HEK293 (cell line): ENCODE data around the gene CMIP.

ENCODE experiments used
- CTCF ChIA-PET: fragments of 350-600 bp; formaldehyde crosslinking; extraction: SDS; loops from one replicate; lab custom pipeline; 2021; ENCODE audit warnings: antibody characterized with exemption; lab: Yijun Ruan, JAX
- POLR2A ChIA-PET: fragments of 300-600 bp; formaldehyde crosslinking; extraction: SDS; loops from one replicate; lab custom pipeline; 2020; ENCODE audit warnings: antibody characterized with exemption, inconsistent platforms; lab: Yijun Ruan, JAX
- H3K27ac ChIP-seq: fragments of 200-500 bp; sonication (Bioruptor generic); 2 replicates; pipeline ENCODE4 v1.5.1; 2014; ENCODE audit warnings: low read depth, low read length, control low read depth, inconsistent platforms; ENCODE audit errors: extremely low read depth
- H3K36me3 ChIP-seq, 2 experiments: fragments of 200-500 bp in 1 of 2; sonication (Bioruptor generic) in 1 of 2; 1 replicate in 1 of 2; 2 replicates in 1 of 2; pipeline ENCODE4 v1.5.1; 2014 to 2017; ENCODE audit warnings: inconsistent platforms in 2 of 2, low read length in 2 of 2; ENCODE audit not compliant: control insufficient read depth in 2 of 2, insufficient read depth in 1 of 2
- H3K4me1 ChIP-seq: fragments of 200-500 bp; sonication (Bioruptor generic); 2 replicates; pipeline ENCODE4 v1.5.1; 2014; ENCODE audit warnings: mild to moderate bottlenecking, low read length, inconsistent platforms; ENCODE audit not compliant: control insufficient read depth, insufficient read depth
- H3K4me3 ChIP-seq: 2 replicates; pipeline ENCODE4 v1.5.1; 2011; ENCODE audit warnings: low read depth, mild to moderate bottlenecking, control low read depth, low read length, moderate library complexity
- H3K9me3 ChIP-seq: fragments of 200-500 bp; sonication (Bioruptor generic); 2 replicates; pipeline ENCODE4 v1.5.1; 2014; ENCODE audit warnings: low read depth, low read length, inconsistent platforms; ENCODE audit not compliant: control insufficient read depth, insufficient read depth
- KLF7 ChIP-seq: fragments of 450-650 bp; formaldehyde crosslinking; IDR thresholded peaks from 2 replicates; pipeline ENCODE4 v1.5.1; 2016; ENCODE audit warnings: missing biosample characterization, missing genetic modification characterization, borderline replicate concordance
- MYNN ChIP-seq: fragments of 450-650 bp; formaldehyde crosslinking; IDR thresholded peaks from 2 replicates; pipeline ENCODE4 v1.5.1; 2016; ENCODE audit warnings: missing biosample characterization, missing genetic modification characterization, borderline replicate concordance
- PATZ1 ChIP-seq: fragments of 450-650 bp; formaldehyde crosslinking; IDR thresholded peaks from 2 replicates; pipeline ENCODE4 v1.5.1; 2016; ENCODE audit warnings: missing biosample characterization, missing genetic modification characterization
- SALL2 ChIP-seq: fragments of 450-650 bp; formaldehyde crosslinking; IDR thresholded peaks from 2 replicates; pipeline ENCODE4 v1.5.0; 2017; ENCODE audit warnings: missing biosample characterization, mild to moderate bottlenecking, missing genetic modification characterization, borderline replicate concordance
- SP2 ChIP-seq: fragments of 450-650 bp; formaldehyde crosslinking; IDR thresholded peaks from 2 replicates; pipeline ENCODE4 v1.5.1; 2016; ENCODE audit warnings: missing biosample characterization, missing genetic modification characterization
- WT1 ChIP-seq: fragments of 450-650 bp; formaldehyde crosslinking; IDR thresholded peaks from 2 replicates; pipeline ENCODE4 v1.5.1; 2016; ENCODE audit warnings: missing biosample characterization, missing genetic modification characterization
- YY2 ChIP-seq: fragments of 450-650 bp; formaldehyde crosslinking; IDR thresholded peaks from 2 replicates; pipeline ENCODE4 v1.5.1; 2016; ENCODE audit warnings: missing biosample characterization, missing genetic modification characterization
- ZBTB11 ChIP-seq: fragments of 450-650 bp; formaldehyde crosslinking; conservative IDR thresholded peaks from 2 replicates; pipeline ENCODE4 v1.5.1; 2016; ENCODE audit warnings: low read depth, missing biosample characterization, missing genetic modification characterization
- ZFP41 ChIP-seq: fragments of 450-650 bp; formaldehyde crosslinking; IDR thresholded peaks from 2 replicates; pipeline ENCODE4 v1.5.1; 2016; ENCODE audit warnings: missing biosample characterization, missing genetic modification characterization, borderline replicate concordance
- ZIC2 ChIP-seq: fragments of 450-650 bp; formaldehyde crosslinking; IDR thresholded peaks from 2 replicates; pipeline ENCODE4 v1.5.1; 2016; ENCODE audit warnings: missing biosample characterization, missing genetic modification characterization
- ZNF157 ChIP-seq: fragments of 450-650 bp; formaldehyde crosslinking; IDR thresholded peaks from 2 replicates; pipeline ENCODE4 v1.5.1; 2016; ENCODE audit warnings: missing biosample characterization, missing genetic modification characterization
- ZNF169 ChIP-seq: fragments of 450-650 bp; formaldehyde crosslinking; IDR thresholded peaks from 2 replicates; pipeline ENCODE4 v1.5.1; 2016; ENCODE audit warnings: missing biosample characterization, missing genetic modification characterization
- ZNF202 ChIP-seq: fragments of 450-650 bp; formaldehyde crosslinking; IDR thresholded peaks from 2 replicates; pipeline ENCODE4 v1.5.1; 2016; ENCODE audit warnings: missing biosample characterization, missing genetic modification characterization, borderline replicate concordance
- ZNF23 ChIP-seq: fragments of 450-650 bp; formaldehyde crosslinking; IDR thresholded peaks from 2 replicates; pipeline ENCODE4 v1.5.1; 2016; ENCODE audit warnings: missing biosample characterization, missing genetic modification characterization, borderline replicate concordance
- ZNF239 ChIP-seq: fragments of 450-650 bp; formaldehyde crosslinking; IDR thresholded peaks from 2 replicates; pipeline ENCODE4 v1.5.1; 2016; ENCODE audit warnings: missing biosample characterization, missing genetic modification characterization
- ZNF544 ChIP-seq: fragments of 450-650 bp; formaldehyde crosslinking; IDR thresholded peaks from 2 replicates; pipeline ENCODE4 v1.5.0; 2017; ENCODE audit warnings: missing biosample characterization, missing genetic modification characterization
- ZNF549 ChIP-seq: fragments of 450-650 bp; IDR thresholded peaks from 2 replicates; pipeline ENCODE4 v1.5.1; 2018; ENCODE audit warnings: missing biosample characterization, missing genetic modification characterization, mild to moderate bottlenecking, inconsistent platforms, moderate library complexity
- ZNF600 ChIP-seq: fragments of 450-650 bp; formaldehyde crosslinking; IDR thresholded peaks from 2 replicates; pipeline ENCODE4 v1.5.1; 2016; ENCODE audit warnings: missing biosample characterization, missing genetic modification characterization
- ZSCAN30 ChIP-seq: fragments of 450-650 bp; IDR thresholded peaks from 2 replicates; pipeline ENCODE4 v1.5.1; 2018; ENCODE audit warnings: missing biosample characterization, mild to moderate bottlenecking, missing genetic modification characterization, moderate library complexity
- ZSCAN4 ChIP-seq: fragments of 450-650 bp; formaldehyde crosslinking; IDR thresholded peaks from 2 replicates; pipeline ENCODE4 v1.5.1; 2017; ENCODE audit warnings: missing biosample characterization, missing genetic modification characterization
- TF ChIP-seq, protein P1 (sequence below): fragments of 450-650 bp; formaldehyde crosslinking; IDR thresholded peaks from 2 replicates; pipeline ENCODE4 v1.5.1; 2016; ENCODE audit warnings: missing biosample characterization, missing genetic modification characterization

The CMIP gene

DNA sequence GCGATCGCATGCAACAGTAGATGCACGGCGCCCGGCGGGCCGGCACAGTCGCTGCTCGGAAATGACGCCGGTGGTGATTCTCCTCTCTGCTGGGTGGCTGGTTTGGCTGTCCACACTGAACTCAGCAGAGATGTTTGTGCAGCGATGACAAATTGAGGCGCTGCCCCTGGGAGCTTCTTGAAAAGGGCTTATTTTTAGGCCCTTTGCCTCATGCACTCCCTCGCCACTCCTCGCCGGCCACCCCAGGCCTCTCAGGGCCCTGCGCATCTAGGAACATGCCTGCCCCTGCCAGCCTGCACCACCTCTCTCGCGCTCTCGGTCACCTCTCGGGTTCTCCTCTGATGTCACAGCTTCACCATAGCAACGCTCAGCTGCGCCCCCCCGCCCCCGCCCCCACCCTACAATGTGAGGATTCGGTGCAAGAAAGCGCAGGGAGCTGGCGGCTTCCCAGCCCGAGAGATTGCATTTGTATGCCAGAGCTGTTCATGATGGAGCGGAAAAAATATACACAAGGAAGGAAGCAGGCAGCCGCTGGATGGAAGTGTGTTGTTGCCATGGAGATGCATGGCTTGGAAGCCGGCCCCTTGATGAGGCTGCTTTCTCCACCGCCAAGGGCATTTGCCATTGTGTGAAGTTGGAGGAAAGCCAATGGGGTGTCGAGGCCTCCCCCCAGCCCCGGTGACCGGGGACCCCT lies 253.2 kb downstream of the CMIP start (continued):
- TF ChIP-seq ZNF544 (tag by site-specific recombination) (no peak), ZNF202 (tag by site-specific recombination) (no peak)

DNA sequence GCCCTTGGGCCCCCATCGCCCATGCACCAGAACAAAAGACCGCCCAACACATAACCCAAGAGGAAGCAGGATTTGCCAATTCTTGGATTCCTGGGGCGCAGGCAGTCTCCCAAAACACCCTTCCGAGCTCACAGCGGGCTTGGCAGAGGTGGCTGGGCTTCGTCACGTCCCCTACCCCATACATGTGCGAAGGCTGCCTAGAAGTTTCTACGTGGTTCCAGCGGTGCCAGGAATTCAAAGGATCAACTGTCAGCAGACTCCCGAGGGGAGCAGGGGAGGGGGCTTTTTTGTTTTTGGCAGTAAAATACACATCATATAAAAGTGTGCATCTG lies 253.7 kb downstream of the CMIP start:
- H3K4me1 ChIP-seq = no peaks in the 10 kb centered on the region
- peaks cover 0 to 58% of the 10 kb centered on the region in 2 experiments; a peak in 1 of 3 replicates for H3K36me3 ChIP-seq
- ChIA-PET CTCF (interaction anchor here (0.6 to 1.6 kb wide), 2 partner anchors 21 to 74 kb away, joined by 3 read pairs; no protein-coding TSS in a partner anchor), POLR2A (interaction anchor here (0.6 kb wide), 1 partner anchor 296 kb away, joined by 6 read pairs; no protein-coding TSS in a partner anchor)
- H3K9me3 ChIP-seq = no peaks in the 10 kb centered on the region
- no peak overlapping the region for H3K27ac ChIP-seq
- TF ChIP-seq ZNF549 (tag by site-specific recombination) = no peak
- H3K4me3 ChIP-seq = no peak overlapping the region

DNA sequence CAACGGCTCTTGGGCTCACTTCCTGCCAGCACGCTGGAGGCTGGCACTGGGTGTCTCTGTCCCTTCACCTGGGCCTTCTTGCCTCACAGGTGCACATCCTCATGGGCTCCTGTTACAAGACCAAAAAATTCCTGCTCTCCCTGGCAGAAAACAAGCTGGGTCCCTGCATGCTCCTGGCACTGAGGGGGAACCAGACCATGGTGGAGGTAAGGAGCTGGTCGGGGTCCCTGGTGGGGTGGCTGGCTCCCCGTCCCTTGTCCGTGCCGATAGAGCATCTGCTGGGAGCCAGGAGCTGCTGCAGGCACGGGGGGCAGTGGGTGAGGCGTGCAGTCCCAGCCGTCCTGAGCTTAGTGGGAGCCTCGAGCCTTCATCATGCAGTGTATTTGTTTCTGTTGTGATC lies 255.0 kb downstream of the CMIP start:
- TF ChIP-seq ZBTB11 (tag by site-specific recombination) = no peak
- TF ChIP-seq ZNF600 = no peak
- no peak for TF ChIP-seq WT1 (tag by site-specific recombination)
- TF ChIP-seq SP2 (tag by site-specific recombination) = no peak
- no peak for TF ChIP-seq PATZ1 (tag by site-specific recombination)
- TF ChIP-seq ZNF169 (tag by site-specific recombination) = no peak
- no peak for TF ChIP-seq ZNF157 (tag by site-specific recombination)
- no peak for TF ChIP-seq KLF7 (tag by site-specific recombination)
- no peaks in the 10 kb centered on the region for H3K9me3 ChIP-seq
- H3K4me1 ChIP-seq = no peaks in the 10 kb centered on the region
- no peak overlapping the region for H3K4me3 ChIP-seq
- peaks cover 0 to 47% of the 10 kb centered on the region in 2 experiments; a peak in 1 of 3 replicates for H3K36me3 ChIP-seq
- ChIA-PET POLR2A (no interaction called here), CTCF (interaction anchor here (0.6 kb wide), 1 partner anchor 768 kb away, joined by 3 read pairs; no protein-coding TSS in a partner anchor)
- H3K27ac ChIP-seq = no peak overlapping the region

GRCh38 chr16:81700071-81700779 lies 255.6 kb downstream of the CMIP start:
- ChIA-PET CTCF (interaction anchor here (0.8 kb wide), 1 partner anchor 180 kb away, joined by 3 read pairs; no protein-coding TSS in a partner anchor), POLR2A (no interaction called here)
- Histone ChIP-seq H3K27ac (no peak overlapping the region), H3K4me3 (no peak overlapping the region), H3K4me1 (no peaks in the 10 kb centered on the region), H3K36me3 (peaks cover 0 to 52% of the 10 kb centered on the region in 2 experiments; a peak in 1 of 3 replicates), H3K9me3 (no peaks in the 10 kb centered on the region)
- TF ChIP-seq ZSCAN30 (tag by site-specific recombination) (no peak), MYNN (tag by site-specific recombination) (no peak), SALL2 (tag by site-specific recombination) (no peak), ZNF239 (tag by site-specific recombination) (no peak), ZSCAN4 (tag by site-specific recombination) (no peak), YY2 (no peak), ZFP41 (tag by site-specific recombination) (no peak), ZNF23 (tag by site-specific recombination) (no peak), ZIC2 (no peak)
- TF ChIP-seq, protein P1, sequence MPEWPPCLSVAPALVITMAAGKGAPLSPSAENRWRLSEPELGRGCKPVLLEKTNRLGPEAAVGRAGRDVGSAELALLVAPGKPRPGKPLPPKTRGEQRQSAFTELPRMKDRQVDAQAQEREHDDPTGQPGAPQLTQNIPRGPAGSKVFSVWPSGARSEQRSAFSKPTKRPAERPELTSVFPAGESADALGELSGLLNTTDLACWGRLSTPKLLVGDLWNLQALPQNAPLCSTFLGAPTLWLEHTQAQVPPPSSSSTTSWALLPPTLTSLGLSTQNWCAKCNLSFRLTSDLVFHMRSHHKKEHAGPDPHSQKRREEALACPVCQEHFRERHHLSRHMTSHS = no peak
